Loucy (cell line): ENCODE measurements around the gene EGF.

ENCODE experiments used
- CTCF ChIP-seq: fragments of 200-600 bp; sonication (generic); conservative IDR thresholded peaks from 2 replicates; pipeline ENCODE4 v1.5.1; 2014; ENCODE audit warnings: mild to moderate bottlenecking, antibody characterized with exemption, low read length
- EZH2phosphoT487 ChIP-seq: fragments of 200-600 bp; IDR thresholded peaks from 2 replicates; pipeline ENCODE4 v1.6.1; 2018; ENCODE audit warnings: antibody characterized with exemption, mild to moderate bottlenecking, moderate library complexity, borderline replicate concordance

DNA sequence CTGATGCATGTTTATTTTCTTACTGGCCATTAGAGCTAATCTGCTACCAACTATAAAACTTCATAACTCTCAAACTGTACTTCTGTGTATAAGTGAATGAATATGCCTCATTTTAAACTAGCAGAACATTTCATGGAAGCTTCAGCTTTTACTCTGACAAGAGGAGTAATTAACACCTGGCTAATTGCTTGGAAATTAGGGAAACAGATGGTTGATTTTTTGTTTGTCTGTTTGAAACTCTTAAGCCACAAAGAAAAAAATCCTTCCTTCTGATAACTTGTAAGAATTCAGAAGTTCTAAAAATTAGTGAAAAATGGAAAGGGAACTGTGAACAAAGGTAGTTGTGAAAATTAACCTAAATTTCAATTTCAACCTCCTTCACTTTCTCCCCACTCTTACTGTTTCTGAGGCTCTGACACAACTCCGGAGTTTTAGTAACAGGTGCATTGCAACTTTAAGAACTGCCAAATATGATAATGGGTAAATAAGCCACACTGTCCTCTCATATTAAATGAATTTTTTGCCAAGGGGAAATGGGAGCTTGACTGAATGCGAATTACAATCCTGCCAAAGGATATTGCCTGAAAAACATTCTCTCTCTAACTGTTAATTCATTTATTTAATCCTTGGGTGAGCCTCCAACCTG, 1.0 kb downstream of the EGF start:
- no peak for TF ChIP-seq CTCF
- TF ChIP-seq EZH2phosphoT487 = no peak
